Psoas muscle (tissue), 8 donors: ENCODE measurements around the gene ZBTB46. TPM values are rescaled to one million over a fixed set of nuclear protein-coding genes. Genes with fewer than 3 reads are reported as not detected.

Experiments
- ATAC-seq, 4 donors: fragments of 200-7000 bp; cut with Tn5 transposase; one replicate each; pipeline ENCODE4 v1.9.1; 2020; ENCODE audit warnings: moderate library complexity in 3 of 4, mild to moderate bottlenecking in 2 of 4
- DNase-seq, 2 donors: peaks; one replicate each; pipeline ENCODE4 v3.0.0-alpha.2; 2020
- H3K27ac ChIP-seq: fragments of 200-600 bp; one replicate; pipeline ENCODE4 v1.8.0; 2022
- H3K27me3 ChIP-seq, 3 donors: fragments of 200-600 bp in 1 of 3; one replicate each; pipeline versions ENCODE4 v1.6.1 to v1.8.0; 2013 to 2022; ENCODE audit warnings: low read length in 2 of 3, mild to moderate bottlenecking in 2 of 3, moderate library complexity in 1 of 3; ENCODE audit not compliant: insufficient read depth in 3 of 3
- H3K36me3 ChIP-seq, 2 donors: fragments of 200-600 bp in 1 of 2; one replicate each; pipeline versions ENCODE4 v1.6.1 to v1.8.0; 2013 to 2022; ENCODE audit warnings: low read depth in 1 of 2, mild to moderate bottlenecking in 1 of 2, moderate library complexity in 1 of 2; ENCODE audit not compliant: insufficient read depth in 1 of 2
- H3K4me1 ChIP-seq: fragments of 200-600 bp; one replicate; pipeline ENCODE4 v1.8.0; 2022
- H3K4me3 ChIP-seq: fragments of 200-600 bp; one replicate; pipeline ENCODE4 v1.8.0; 2022; ENCODE audit warnings: mild to moderate bottlenecking
- H3K9me3 ChIP-seq: fragments of 200-600 bp; one replicate; pipeline ENCODE4 v1.8.0; 2022
- CTCF ChIP-seq: fragments of 200-600 bp; IDR thresholded peaks from one replicate; pipeline ENCODE4 v1.8.0; 2022; ENCODE audit warnings: antibody characterized with exemption
- WGBS, 3 donors: extraction: QIAGEN DNeasy Blood & Tissue Kit; methylation state at CpG; one replicate each; pipeline versions ENCODE4 v1.1.6 to v1.1.7; 2013; 5-methylcytosine and 5-hydroxymethylcytosine counted together
- intact Hi-C, 2 donors: fragments of 100-400 bp; cut with DNase I; formaldehyde crosslinking; loops; one replicate each; pipeline versions ENCODE4 v1.11.0 to v1.14.2; 2022
- polyA plus RNA-seq, 3 donors: library from polyadenylated mRNA; stranded (reverse); fragments of 200-250 nt; gene quantifications; one replicate each; pipeline ENCODE4 v1.2.3, GENCODE V29; 2013
- total RNA-seq, 4 donors: library from RNA; stranded (reverse); fragmentation: NEBNext Ultra II Directional in 2 of 4; extraction: Animal tissue kit (Norgen Biotek cat#: 25700) in 2 of 4; gene quantifications; one replicate each; pipeline versions ENCODE4 v1.2.1 to v1.2.4, GENCODE V29; 2021 to 2023
- donor health status: healthy with polysubstance abuse.
- donor health status: DM: no; HTN: no; CAD: no; lungs with moderate emphysema.
- donor health status: Bipolar disorder and iron deficiency.
- donor health status: healthy.
- donor health status: DM: yes; HTN: yes; CAD: no.
- donor health status: DM: no; HTN: no; CAD: no.
- donor health status: DM: no; HTN: no; CAD: no.
- donor health status: DM: yes; HTN: yes; CAD: no.

ZBTB46 gene
- total and polyA plus RNA-seq, 7 donors = 1.3 to 6.4 (median 4.5) TPM

GRCh38 chr20:63809856-63810255, 21.2 kb downstream of the ZBTB46 start:
- no peak for TF ChIP-seq CTCF
- Histone ChIP-seq H3K27ac (no peak overlapping the region), H3K4me1 (no peaks in the 10 kb centered on the region), H3K27me3 (no peaks in the 10 kb centered on the region), H3K4me3 (no peak overlapping the region), H3K9me3 (no peaks in the 10 kb centered on the region), H3K36me3 (no peaks in the 10 kb centered on the region)
- no peak for DNase-seq
- ATAC-seq = no peak
- 90 to 98% (median 93%) methylated on average over 9 of the region's 9 CpGs for WGBS, 3 donors
- intact Hi-C loops = no loop called here

- intact Hi-C loops = no loop called here
- no peak overlapping the region for H3K27ac ChIP-seq
- TF ChIP-seq CTCF = no peak
- H3K9me3 ChIP-seq = no peaks in the 10 kb centered on the region
- H3K36me3 ChIP-seq = no peaks in the 10 kb centered on the region
- WGBS, 3 donors = 93 to 95% (median 94%) methylated on average over 30 to 31 of the region's 31 CpGs
- H3K4me1 ChIP-seq = no peaks in the 10 kb centered on the region
- H3K27me3 ChIP-seq = no peaks in the 10 kb centered on the region
- ATAC-seq (no peak), DNase-seq (no peak)
- H3K4me3 ChIP-seq = no peak overlapping the region
Observed at GRCh38 chr20:63808964-63809674, 21.9 kb downstream of the ZBTB46 start.

- no peak for ATAC-seq
- Histone ChIP-seq H3K9me3 (no peaks in the 10 kb centered on the region), H3K36me3 (no peaks in the 10 kb centered on the region), H3K4me1 (no peaks in the 10 kb centered on the region), H3K4me3 (no peak overlapping the region), H3K27me3 (no peaks in the 10 kb centered on the region), H3K27ac (no peak overlapping the region)
- WGBS, 3 donors = 90 to 95% (median 92%) methylated on average over 31 to 38 of the region's 38 CpGs
- intact Hi-C loops = no loop called here
- no peak for DNase-seq
- no peak for TF ChIP-seq CTCF
Observed at GRCh38 chr20:63808145-63808724, 22.8 kb downstream of the ZBTB46 start.

- H3K4me3 ChIP-seq = no peak overlapping the region
- no peaks in the 10 kb centered on the region for H3K4me1 ChIP-seq
- no peak for ATAC-seq
- no peak for DNase-seq
- WGBS, 3 donors = 93 to 97% (median 95%) methylated on average over 23 of the region's 23 CpGs
- intact Hi-C loops = no loop called here
- no peaks in the 10 kb centered on the region for H3K36me3 ChIP-seq
- TF ChIP-seq CTCF = no peak
- no peaks in the 10 kb centered on the region for H3K9me3 ChIP-seq
- H3K27me3 ChIP-seq = no peaks in the 10 kb centered on the region
- H3K27ac ChIP-seq = no peak overlapping the region
Observed at GRCh38 chr20:63807654-63808053, 23.4 kb downstream of the ZBTB46 start.

GRCh38 chr20:63804308-63804636, 26.8 kb downstream of the ZBTB46 start:
- H3K27ac ChIP-seq = no peak overlapping the region
- intact Hi-C loops = no loop called here
- DNase-seq (no peak), ATAC-seq (no peak)
- WGBS, 3 donors = 91 to 94% (median 93%) methylated on average over 8 of the region's 8 CpGs
- no peaks in the 10 kb centered on the region for H3K9me3 ChIP-seq
- H3K36me3 ChIP-seq = no peaks in the 10 kb centered on the region
- H3K4me3 ChIP-seq = no peak overlapping the region
- TF ChIP-seq CTCF = no peak
- H3K4me1 ChIP-seq = no peaks in the 10 kb centered on the region
- H3K27me3 ChIP-seq = no peaks in the 10 kb centered on the region
